Fibroblast of skin of scalp (primary cell): ENCODE measurements around the gene PRKCZ.

ENCODE experiments used
- DNase-seq: peaks from one replicate; pipeline ENCODE4 v3.0.0-alpha.2; 2013

PRKCZ gene

GRCh38 chr1:2213576-2214505 lies 163.6 kb downstream of the PRKCZ start:
- peak; percentile 89 for DNase-seq

DNA sequence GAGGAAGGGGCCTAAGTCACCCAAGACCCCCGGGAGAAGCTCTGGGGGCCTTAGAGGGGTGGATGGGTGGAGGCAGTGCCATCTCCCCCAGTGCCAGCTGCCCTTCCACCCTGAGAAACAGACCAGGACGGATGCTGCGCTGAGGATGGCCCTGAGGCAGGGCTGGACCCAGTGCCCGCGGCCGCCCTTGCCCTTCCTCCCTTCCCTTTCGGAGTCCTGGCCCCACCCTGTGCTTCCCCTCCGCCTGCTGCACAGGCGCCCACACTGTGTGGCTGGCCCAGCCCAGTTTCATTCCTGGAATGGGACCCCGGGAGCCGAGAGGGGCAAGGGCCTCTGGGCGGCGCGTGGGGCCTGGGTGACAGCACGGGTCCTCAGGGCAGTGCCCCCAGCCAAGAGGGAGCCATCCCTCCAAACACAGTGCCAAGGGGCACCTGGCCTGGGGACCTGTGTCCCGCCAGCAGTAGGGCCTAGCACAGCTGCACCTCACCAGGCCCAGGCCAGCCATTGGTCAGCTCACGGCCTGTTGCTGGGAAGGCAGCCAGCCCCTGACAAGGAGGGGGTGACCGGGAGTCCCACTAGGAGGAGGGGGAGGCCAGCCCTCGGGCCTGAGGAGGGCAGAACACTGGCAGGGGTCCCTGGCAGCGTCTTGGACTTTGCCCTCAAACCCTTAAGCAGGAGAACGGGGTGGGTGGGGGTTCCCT lies 164.5 kb downstream of the PRKCZ start:
- no peak for DNase-seq

- DNase-seq = no peak
Observed at GRCh38 chr1:2215329-2215728, 165.1 kb downstream of the PRKCZ start.

GRCh38 chr1:2215909-2216766 lies 165.9 kb downstream of the PRKCZ start:
- DNase-seq = no peak

DNA sequence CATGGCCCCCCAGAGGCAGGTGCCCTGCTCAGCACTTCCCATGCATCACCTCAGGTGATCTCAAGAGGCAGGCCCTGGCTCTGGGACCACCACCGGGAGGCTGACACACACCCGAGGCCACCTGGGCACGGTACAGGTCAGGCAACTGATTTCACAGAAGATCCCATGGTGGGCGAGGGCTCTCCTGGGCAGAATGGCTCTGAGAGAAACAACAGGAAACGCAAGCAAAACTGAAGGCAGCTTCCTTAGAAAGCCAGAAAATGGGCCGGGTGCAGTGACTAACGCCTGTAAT lies 166.5 kb downstream of the PRKCZ start:
- DNase-seq = no peak

GRCh38 chr1:2221271-2221670 lies 171.1 kb downstream of the PRKCZ start:
- DNase-seq = no peak

GRCh38 chr1:2224170-2224584 lies 174.0 kb downstream of the PRKCZ start:
- DNase-seq = no peak

GRCh38 chr1:2224631-2225428 lies 174.6 kb downstream of the PRKCZ start:
- no peak for DNase-seq

- no peak for DNase-seq
Observed at GRCh38 chr1:2226525-2227345, 176.5 kb downstream of the PRKCZ start.

- peak; percentile 98 for DNase-seq
Observed at GRCh38 chr1:2227346-2228156, 177.3 kb downstream of the PRKCZ start.

- no peak for DNase-seq
Observed at GRCh38 chr1:2228157-2228594, 178.0 kb downstream of the PRKCZ start, which contains the start of gene SKI. Gene SKI (plus strand): TSS chr1:2228319. CDS start chr1:2228767, 448 bp downstream.

DNA sequence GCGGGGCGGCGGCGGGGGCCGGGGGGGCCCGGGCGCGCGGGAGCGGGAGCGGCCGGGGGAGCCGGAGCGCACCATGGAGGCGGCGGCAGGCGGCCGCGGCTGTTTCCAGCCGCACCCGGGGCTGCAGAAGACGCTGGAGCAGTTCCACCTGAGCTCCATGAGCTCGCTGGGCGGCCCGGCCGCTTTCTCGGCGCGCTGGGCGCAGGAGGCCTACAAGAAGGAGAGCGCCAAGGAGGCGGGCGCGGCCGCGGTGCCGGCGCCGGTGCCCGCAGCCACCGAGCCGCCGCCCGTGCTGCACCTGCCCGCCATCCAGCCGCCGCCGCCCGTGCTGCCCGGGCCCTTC lies 178.5 kb downstream of the PRKCZ start:
- DNase-seq = no peak

GRCh38 chr1:2229037-2229864 lies 179.0 kb downstream of the PRKCZ start:
- DNase-seq = peak; percentile 53

GRCh38 chr1:2229911-2230731 lies 179.9 kb downstream of the PRKCZ start:
- no peak for DNase-seq

DNA sequence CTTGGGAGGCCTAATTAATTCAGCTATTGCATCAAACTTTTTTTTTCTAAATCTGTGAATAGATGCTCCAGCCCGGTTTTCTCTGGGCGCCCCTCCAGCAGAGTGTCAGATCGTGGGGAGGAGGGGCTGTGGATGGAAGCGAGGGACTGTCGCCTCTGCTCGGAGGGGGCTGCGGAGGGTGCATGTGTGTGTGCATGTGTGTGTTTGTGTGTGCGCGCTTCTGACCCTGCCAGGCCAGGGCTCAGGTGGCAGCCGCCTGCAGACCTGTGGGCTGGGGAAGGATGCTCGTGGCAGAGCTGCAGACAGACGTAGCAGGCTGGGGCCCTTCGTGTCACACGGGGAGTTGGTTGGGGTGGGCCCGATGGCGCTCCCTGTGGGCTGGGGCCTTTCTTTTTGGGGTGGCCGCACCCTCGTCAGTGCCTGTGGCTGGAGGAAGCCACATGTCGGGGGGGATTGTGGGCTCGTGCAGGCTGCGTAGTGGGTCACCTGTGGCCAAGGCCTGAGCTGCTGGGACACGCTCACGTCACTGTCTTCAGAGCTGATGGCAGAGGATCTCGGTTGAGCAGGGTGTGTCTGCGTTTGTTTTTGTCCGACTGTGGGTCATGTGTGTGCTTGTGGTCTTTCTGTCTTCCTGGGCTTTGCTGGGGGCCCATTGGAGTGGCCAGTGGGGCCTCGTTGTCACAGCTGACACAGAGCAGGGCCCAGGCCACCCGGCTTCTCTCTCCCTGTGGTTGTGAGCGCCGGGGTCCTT lies 180.7 kb downstream of the PRKCZ start:
- no peak for DNase-seq

DNA sequence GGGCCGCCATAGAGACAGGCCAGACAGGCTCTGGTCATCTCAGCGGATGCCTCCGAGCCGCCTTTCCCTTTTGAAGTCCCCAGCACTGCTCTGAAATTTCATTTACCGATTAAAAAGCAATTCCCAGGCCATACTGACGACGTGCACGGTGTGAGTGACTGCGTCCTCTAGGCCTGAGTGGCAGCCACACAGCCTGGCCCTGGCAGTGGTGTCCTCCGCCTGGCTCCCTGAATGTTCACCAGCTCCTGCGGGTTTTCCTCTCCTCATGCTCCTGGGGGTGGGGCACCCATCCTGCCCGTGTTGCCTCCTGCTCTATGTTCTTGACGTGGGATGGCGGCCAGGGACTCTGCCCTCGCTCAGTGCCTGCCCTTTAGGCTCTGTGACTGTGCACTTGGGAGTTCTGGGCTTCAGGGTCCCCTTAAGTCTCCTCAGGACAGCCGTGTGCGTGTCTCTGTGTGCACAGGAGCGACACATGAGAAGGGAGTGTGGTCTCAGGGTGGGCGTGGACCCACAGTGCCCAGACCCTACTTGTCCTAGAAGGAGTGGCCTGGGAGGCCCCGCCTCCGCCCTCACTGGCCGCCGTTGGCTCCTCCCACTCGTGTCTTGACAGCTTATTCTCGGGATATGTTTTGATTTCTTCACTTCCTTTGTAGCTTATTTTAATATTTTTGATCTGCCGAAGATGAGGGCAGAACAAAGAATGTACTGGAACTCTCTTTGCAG lies 181.5 kb downstream of the PRKCZ start:
- DNase-seq = peak; percentile 87
